GM19023 (cell line): Measurements from ENCODE around the gene GPRIN3.
"Not testable (repeated sequence)": the region's sequence is repeated elsewhere in the genome, so short reads cannot be mapped to it uniquely, and the experiment has no call there.

Experiments
- ATAC-seq: cut with Tn5 transposase; IDR thresholded peaks from one replicate; pipeline ENCODE4 v1.9.1; 2021; ENCODE audit warnings: mild to moderate bottlenecking, moderate library complexity; ENCODE audit not compliant: unreplicated experiment

Gene GPRIN3

DNA sequence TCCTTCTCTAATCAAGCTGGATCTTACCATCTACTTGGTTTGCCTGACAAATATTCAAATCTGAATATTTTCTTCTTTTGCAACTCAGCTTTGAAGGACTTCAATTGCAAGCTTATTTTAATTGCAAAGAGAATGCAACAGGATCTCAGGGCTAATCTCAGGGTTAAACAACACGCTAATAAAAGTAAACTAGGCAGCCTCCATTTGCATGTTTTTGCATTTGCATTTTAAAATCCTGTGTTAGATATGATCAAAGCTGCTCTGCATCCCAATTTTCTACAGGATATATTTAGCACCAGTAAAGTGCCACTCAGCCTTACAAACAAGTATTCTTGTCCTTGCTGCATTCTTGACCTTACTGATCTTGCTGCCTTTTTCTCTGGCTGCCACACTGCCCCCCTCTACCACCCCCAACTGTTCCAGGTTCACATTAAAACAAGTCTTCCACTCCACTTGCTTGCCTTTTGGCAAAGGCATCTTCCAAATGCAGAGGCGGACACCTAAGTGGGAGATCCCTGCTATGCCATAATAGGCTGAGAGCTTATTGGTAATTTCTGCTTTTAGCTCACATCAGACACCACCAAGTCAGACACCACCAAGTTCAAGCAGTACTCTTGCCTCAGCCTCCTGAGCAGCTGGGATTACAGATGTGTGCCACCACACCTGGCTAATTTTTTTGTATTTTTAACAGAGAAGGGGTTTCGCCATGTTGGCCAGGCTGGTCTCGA is 48.1 kb downstream of the GPRIN3 start:
- ATAC-seq, result no peak

DNA sequence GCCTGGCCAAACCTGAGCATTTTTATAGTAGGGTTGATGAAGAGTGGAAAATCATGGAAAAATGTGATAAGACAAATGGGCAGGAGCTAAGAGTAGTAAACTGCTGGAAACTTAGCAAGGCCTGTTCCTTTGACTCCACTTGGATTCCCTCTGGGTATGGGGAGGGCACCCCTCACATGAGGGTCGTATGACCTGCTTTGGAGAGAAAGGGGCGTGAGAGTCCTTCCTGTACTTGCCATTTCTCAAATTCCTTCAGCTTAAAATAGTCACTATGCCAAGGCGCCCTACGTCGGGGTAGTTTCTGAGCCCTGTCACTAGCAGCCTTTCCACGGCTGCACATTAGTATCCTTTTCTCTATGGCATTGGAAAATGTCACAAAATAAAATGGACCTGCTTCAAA is 49.1 kb downstream of the GPRIN3 start:
- no peak for ATAC-seq

DNA sequence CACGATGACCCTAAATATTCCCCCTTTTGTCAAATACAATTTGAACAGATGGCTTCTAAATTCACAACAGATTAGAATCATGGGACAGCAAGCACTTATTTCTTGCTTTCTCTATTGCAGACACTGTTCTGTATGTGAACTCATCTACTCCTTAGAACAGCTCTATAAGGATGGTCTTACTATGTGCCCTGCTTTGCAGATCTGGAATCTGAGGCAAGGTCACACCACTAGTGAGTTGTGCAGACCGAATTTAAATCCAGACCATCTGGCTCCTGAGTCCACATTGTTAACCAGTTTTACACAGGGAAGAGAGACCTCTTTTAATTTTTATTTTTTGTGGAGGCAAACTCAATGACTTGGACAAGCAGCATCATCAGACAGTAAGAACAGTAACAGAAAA is 50.2 kb downstream of the GPRIN3 start:
- ATAC-seq, result no peak

DNA sequence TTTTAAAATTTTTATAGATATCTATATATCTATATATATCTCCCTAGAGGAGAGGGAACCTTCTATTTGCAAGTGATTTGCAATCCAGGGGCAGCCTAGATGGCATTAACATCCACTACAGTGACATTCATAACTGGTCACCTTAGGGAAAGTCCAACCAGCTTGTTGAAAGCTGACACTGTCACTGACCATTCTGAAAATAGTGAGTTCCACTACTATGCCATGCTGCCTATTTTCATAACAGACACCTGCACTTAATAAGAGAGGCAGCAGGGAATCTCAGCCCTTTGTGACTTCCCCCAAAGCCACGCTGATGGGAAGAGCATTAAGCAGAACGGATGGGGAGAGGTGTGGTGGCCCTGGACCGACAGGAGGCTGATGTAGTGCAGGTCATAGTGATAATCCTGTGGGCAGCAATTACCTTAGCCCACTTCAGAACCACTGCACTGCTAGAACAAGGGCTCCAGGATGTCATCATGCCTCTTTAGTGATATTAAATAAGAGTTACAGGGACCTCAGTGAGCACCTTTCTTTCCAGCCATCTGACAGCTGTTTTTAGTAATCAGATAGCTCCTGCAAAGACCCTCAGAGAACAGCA is 51.3 kb downstream of the GPRIN3 start:
- no peak for ATAC-seq

DNA sequence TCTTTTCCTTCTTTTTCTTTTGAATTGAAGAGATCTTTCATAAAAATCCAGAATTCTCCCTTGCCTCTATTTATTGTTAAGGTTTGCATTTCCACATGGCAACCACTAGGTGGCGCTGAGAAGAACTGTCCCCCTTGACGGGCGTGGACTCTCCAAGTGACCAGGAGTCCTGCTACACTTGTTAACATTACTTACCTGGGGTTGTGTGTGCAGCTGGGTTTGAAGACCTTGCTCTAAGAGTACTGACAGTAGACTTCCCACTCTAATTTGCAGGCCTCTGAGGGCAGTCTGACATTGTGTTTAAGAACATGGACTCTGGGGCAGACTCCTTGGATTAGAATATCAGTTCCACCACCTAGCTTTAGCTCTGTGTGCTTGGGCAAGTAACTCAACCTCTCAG is 52.8 kb downstream of the GPRIN3 start:
- ATAC-seq, result peak; percentile 80

DNA sequence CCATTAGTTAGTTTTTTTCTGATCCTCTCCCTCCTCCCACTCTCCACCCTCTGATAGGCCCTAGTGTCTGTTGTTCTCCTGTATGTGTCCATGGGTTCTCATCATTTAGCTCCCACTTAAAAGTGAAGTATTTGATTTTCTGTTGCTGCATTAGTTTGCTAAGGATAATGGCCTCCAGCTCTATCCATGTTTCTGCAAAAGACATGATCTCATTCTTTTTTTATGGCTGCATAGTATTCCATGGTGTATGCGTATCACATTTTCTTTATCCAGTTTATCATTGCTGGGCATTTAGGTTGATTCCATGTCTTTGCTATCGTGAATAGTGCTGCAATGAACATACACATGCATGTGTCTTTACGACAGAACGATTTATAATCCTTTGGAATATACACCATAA is 53.3 kb downstream of the GPRIN3 start:
- not testable (repeated sequence) for ATAC-seq

DNA sequence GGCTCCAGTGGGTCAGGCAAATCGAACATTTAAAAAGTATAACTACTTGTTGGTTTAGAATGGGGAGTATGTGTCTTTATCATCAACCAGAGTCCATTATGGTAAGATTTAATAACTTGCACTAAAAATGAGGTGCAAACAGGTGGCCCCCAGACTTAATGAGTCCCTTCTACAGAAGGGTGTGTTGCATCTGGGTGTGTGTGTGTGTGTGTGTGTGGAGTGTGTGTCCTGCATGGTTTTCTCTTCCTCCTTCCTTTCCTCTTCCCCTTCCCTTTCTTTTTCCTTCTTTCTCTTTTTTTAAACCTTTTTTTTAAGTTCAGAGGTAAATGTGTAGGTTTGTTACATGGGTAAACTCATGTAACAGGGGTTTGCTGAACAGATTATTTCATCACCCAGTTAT is 53.7 kb downstream of the GPRIN3 start:
- ATAC-seq, result no peak

DNA sequence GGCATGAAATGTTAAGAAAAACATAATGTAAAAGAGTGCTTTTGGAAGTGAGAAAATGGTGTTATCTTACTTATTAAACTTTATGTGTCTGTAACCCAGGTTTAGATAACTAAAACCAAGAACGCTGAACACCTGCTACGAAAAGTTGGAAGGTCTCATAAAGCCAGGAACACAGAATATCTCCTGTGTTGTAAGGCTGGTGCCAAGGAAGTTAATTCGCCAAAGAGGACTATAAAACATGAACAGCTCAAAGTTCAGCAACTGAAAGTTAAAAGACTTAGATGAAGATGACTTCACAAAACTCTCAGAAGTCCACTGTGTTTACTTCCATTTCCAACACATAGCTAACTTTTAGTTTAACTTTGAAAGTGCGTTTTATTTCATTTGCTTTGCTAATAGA is 54.3 kb downstream of the GPRIN3 start:
- ATAC-seq, result no peak

DNA sequence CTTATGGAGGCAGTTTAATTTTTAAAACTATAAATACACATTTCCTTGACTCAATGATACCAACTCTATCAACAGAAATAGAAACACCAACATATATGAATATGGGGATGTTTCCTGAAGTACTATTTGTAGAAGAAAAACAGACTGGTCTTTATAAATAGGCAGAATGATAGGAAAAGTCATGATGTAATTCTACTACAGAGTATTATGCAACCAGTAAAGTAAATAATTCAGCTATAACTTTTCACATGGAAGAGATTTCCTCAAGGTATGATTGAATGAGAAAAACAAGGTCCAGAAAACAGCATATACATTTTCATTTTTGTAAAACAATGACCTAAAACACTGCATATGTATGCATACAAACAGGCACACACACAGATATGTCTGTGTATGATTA is 56.2 kb downstream of the GPRIN3 start:
- ATAC-seq, result no peak

DNA sequence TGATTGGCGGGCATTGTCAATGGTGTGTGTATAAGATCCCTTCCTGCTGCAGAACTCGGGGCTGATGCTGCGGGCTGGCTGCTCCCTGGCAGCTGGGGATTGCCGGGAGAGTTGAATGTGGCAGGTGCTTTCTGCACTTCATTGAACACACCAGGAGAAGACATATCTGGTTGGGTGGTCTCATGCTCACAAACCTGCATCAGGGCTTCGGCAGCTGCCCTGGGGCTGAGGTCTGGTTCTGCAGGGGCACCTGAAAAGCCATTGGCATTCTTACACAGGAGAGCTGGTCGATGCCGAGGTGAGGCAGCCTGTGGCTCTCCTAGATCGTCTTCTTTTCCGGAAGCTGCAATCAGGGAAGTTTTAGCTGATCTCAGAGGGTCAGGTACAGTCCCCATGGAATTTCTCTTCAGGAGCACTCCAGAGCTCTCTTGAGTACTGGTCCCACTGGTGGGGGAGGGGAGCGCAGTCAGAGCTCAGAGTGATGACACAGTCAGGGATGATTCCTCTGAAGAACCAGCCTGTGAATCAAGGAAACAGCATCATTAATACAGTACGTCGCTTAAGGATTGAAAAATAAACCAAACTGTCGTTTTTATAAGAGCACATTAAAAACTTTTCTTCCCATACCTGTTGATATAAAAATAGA is 57.8 kb downstream of the GPRIN3 start:
- ATAC-seq, result no peak

DNA sequence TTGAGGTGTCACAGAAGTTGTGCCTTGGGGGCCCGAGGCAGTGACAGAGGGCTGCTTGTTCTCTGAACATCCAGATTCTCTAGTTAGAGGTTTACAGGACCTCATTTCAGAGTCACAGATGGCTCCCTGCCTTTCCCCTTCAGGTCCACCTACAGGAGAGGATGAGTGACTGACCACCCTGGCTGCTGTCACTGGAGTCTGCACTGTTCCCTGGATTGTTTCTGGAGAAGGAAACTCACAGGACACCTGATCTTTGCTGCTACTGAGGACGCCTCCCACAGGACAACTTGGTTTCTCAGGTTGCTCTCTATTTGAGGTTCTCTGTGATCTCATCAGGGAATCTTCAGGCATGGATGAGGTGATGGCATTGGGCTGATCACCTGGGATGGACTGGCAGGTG is 58.3 kb downstream of the GPRIN3 start:
- ATAC-seq, result no peak

DNA sequence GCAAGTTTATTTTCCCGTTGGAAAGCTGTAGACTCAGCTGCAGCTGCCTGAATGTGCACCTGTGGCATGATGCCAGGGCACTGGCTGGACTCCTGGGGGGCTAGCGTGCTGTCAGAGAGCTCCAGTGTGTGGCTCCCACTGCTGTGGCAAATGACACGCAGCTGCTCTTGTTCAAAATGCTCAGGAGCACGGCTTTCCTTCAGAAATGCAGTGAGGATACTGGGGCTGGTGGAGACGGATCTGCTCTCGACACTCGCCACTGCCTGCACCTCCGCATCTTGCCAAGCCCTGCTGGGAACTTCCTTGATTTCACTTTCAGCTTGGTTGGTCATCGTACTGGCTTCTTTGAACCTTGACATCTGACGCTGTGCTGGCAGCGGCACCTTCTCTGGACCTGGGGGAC is 58.7 kb downstream of the GPRIN3 start:
- no peak for ATAC-seq

DNA sequence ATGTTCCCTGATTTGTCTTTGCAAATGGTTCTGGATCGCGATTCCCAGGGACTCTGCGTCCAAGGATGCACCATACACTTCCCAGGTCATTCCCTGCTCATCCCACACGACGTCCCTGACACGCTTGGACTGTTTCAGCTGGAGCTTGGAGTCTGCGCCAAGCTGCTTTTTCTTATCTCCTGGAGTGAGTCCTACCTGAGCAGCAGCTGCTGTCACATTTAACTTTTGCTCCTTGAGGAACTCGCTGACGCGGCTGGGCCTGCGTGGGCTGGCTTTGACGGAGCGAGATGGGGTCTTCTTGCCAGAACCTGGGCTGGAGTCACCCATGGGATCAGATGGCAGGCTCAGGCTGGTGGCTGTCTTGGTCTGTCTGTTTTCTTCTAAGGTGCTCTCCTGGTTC is 59.6 kb downstream of the GPRIN3 start:
- no peak for ATAC-seq

DNA sequence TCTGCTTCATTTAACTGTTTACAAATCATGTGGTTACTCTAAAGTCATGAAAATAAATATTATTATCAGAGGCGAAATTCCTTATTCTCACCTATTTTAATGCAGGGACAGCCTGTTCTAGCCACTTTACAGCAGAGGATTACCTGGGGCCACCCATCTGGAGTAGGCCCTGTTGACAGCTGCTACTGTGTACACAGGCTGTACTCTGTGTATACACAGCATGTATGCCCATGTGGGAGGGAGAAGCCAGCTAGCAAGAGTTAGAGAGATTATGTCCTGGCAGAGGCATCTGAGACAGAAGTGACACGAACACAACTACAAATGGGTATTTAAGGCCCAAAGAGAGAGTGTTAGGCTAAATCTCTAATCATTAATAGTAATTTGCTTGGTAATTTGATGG is 62.1 kb downstream of the GPRIN3 start:
- ATAC-seq, result no peak

DNA sequence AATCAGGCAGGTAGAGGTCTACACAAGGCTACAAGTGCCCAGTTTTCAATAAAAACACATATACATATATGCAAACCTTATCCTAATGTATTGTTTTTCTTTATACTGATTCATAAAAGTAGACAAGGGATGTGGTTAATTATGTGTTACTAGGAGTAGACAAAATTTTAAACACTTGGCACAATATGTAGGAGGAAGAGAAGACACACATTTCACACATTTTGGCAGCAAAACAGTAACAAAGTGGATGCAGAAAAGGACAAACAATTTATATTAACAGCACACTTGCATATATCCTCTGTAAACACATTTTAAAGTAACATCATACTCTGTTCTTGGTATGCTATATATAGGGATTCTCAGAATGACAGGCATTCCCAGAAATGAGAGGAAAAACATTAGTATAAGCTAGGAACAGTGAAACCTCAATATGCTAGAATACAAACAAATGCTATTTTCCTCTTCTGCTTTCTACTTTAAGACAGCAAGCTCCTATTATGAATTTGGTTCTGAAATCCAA is 63.8 kb downstream of the GPRIN3 start:
- ATAC-seq, result no peak

DNA sequence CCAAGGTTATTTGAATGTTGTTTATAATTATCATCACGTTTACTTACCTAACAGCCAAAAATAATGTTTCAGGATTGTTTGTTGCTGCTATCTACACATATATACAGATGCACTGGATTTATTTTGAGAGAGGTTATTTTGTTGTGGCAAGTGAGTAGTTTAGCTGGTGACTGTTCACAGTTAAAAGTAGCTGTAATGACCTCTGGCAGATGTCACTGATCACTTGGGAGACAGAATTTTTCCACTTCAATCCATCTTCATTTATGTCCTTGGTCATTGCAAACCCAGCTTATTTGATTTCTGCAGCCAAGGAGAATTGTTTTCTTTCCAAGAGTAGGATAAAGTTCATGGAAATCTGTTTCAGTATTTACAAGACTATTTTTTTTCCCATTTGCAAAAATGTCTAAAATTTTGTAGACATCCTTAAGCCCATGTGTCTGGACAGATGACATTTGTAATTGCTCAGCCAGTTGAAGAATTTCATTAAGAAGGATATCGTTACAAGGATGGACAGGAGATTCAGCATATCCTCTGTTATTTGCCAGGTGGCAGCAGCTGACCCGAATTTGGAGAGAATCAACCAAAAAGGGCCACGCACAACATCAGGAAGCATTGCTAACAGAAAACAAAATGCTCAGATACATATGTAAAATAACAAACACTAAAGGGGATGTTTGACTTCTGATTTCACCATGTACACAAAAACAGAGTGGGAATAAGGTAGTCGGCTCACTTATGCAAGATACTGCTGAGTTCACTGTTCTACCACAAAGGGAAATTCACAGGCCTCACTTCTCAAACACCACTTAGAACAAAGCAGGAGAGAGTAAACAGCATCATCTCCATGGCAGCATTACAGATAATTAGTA is 64.5 kb downstream of the GPRIN3 start:
- no peak for ATAC-seq

DNA sequence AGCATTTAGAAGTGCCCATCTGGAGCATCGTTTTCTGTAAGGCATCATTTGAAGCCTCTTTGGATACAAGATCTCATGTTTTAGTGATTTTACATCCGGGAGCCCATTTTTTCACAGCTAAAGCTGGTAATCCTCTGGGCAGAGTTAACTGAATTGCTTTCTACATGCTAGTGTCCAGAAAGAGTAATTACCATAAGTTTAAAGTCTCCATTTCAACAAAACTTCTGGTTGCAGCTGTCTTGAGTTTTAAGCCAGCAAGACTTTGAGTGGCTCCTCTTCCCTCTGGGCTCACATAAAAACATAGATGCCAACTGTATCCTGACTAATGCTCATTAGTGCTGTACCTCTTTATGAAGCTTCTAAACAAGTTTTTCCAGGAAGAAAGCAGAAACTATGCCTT is 65.4 kb downstream of the GPRIN3 start:
- ATAC-seq, result no peak

DNA sequence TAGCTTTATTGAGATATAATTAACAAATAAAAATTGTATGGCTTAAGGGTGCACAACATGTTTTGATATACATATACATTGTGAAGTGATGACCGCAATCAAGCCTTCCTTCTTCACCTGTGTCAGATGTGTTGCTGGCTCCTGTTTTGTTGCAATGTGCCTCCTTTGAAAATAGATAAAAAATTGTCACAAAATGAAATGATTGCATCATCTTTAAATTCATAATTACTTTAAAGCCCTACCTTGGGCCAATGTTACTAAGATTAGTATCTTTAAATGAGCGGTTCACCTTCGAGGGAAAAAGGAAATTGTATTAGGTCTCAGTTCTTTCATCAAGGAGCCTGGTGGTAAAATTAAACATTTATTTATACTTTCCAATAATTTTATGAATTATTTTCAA is 77.3 kb downstream of the GPRIN3 start:
- no peak for ATAC-seq

DNA sequence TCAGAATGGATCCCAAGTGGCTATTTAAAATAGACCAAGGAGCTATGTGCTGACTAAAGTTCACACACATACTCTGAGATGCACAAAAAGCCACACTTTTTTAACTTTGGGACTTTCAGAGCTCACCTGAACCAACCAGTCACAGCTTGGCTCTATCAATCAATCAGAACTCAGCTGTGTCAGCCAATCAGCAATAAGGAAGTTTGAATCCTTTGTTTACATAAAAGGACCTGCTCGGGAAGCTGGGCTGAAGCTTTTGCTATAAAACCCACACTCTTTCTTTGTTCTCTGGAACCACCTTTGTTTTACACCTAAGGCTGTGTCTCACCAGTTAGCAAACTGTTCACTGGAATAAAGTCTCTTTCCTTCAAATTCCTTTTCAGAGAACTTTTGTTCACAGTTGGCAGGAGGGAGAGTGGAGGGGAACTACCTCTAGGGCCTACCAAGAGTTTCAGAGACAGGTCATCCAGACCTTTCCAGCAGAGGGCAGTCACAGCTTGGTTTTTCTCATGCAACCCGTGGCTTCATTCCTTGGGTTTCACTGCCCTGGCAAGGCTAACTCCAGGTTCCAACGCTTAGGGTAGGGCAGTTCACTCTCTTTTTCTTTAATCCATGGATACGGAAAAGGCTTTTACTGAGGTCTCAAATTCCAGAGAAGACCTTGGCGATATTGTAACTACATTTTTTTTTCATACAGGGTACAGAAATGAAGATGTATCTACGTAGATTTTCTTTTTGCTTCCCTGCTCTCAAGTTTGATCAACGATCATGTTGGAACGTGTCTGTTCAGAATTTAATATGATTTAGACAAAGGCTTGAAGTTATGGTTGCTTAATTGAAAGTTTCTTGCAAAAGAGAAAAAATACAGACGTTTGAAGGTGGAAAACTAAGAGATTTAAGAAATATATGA is 80.7 kb downstream of the GPRIN3 start:
- ATAC-seq, result peak; percentile 93

DNA sequence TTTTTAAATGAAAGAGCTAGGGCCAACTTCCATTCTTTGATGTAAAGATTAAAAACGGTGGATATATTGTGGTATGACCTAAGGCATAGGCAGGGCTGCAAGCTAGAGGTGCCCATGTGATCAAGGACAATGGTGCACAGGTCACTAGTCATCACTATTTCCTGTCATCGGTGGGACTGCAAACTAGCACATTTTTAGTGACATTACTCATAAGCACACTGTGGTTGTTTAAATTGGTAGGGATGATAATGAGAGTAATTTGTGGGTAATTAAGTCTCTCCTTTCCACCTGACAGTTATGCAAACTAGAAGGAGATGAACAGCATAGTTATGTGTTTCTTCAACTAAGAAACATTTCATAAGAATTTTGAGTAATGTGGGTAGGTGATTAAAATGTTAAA is 85.4 kb downstream of the GPRIN3 start:
- ATAC-seq, result no peak
